Thymus (tissue), 11 donors: ENCODE results near the gene CLDN4. TPM values are rescaled to one million over a fixed set of nuclear protein-coding genes. Genes with fewer than 3 reads are reported as not detected.

Experiments used
- DNase-seq, 9 donors: peaks; one replicate each; pipeline ENCODE4 v3.0.0-alpha.2; 2013; ENCODE audit warnings: low spot score in 9 of 9, low read depth in 6 of 9, missing footprints in 1 of 9
- H3K27ac ChIP-seq, 2 donors: one replicate each; pipeline ENCODE4 v1.5.1; 2013; ENCODE audit warnings: control low read depth in 1 of 2, low read depth in 1 of 2, low read length in 1 of 2, mild to moderate bottlenecking in 1 of 2, moderate library complexity in 1 of 2
- H3K27me3 ChIP-seq, 2 donors: one replicate each; pipeline ENCODE4 v1.5.1; 2013; ENCODE audit warnings: low read length in 1 of 2; ENCODE audit not compliant: control insufficient read depth in 2 of 2, insufficient read depth in 1 of 2
- H3K36me3 ChIP-seq, 2 donors: one replicate each; pipeline ENCODE4 v1.5.1; 2013; ENCODE audit warnings: low read length in 1 of 2, mild to moderate bottlenecking in 1 of 2, moderate library complexity in 1 of 2; ENCODE audit not compliant: control insufficient read depth in 2 of 2, insufficient read depth in 2 of 2
- H3K4me1 ChIP-seq, 2 donors: one replicate each; pipeline ENCODE4 v1.5.1; 2013; ENCODE audit warnings: low read length in 2 of 2; ENCODE audit not compliant: control insufficient read depth in 2 of 2, insufficient read depth in 2 of 2
- H3K4me3 ChIP-seq, 2 donors: one replicate each; pipeline ENCODE4 v1.5.1; 2013; ENCODE audit warnings: low read length in 2 of 2, control low read depth in 1 of 2, mild to moderate bottlenecking in 1 of 2
- H3K9me3 ChIP-seq, 2 donors: one replicate each; pipeline ENCODE4 v1.5.1; 2013; ENCODE audit warnings: low read length in 1 of 2, mild to moderate bottlenecking in 1 of 2; ENCODE audit not compliant: control insufficient read depth in 2 of 2, insufficient read depth in 1 of 2
- WGBS: extraction: QIAGEN DNeasy Blood & Tissue Kit; methylation state at CpG from one replicate; pipeline ENCODE4 v1.1.7; 2013; 5-methylcytosine and 5-hydroxymethylcytosine counted together
- polyA plus RNA-seq: library from polyadenylated mRNA; stranded (reverse); fragments of 200-250 nt; gene quantifications from one replicate; pipeline ENCODE4 v1.2.3, GENCODE V29; 2013
- total RNA-seq: library from RNA; stranded (reverse); fragments of 120-200 nt; gene quantifications from one replicate; pipeline ENCODE4 v1.2.4, GENCODE V29; 2013
- donor health status: healthy.

Gene CLDN4
- total and polyA plus RNA-seq, 2 donors, result 13.4 to 38.4 TPM

GRCh38 chr7:73828972-73829371 lies 1.8 kb upstream of the CLDN4 start:
- H3K9me3 ChIP-seq, result no peaks in the 10 kb centered on the region
- no peak overlapping the region for H3K27ac ChIP-seq
- peaks cover 15 to 16% of the 10 kb centered on the region in 2 donors for H3K4me1 ChIP-seq
- WGBS, result 49% methylated on average over 5 of the region's 5 CpGs
- DNase-seq, result no peak
- H3K27me3 ChIP-seq, result peaks cover 2 to 35% of the 10 kb centered on the region in 2 donors
- H3K4me3 ChIP-seq, result no peak overlapping the region
- H3K36me3 ChIP-seq, result no peaks in the 10 kb centered on the region

- Histone ChIP-seq H3K36me3 (no peaks in the 10 kb centered on the region), H3K4me1 (peaks cover 15 to 16% of the 10 kb centered on the region in 2 donors), H3K4me3 (no peak overlapping the region), H3K27me3 (peaks cover 2 to 35% of the 10 kb centered on the region in 2 donors), H3K27ac (no peak overlapping the region), H3K9me3 (peaks cover 0 to 2% of the 10 kb centered on the region in 2 donors)
- 78% methylated on average over 7 of the region's 7 CpGs for WGBS
- no peak for DNase-seq
Measured at GRCh38 chr7:73829505-73829904, 1.3 kb upstream of the CLDN4 start.

GRCh38 chr7:73829921-73830680 lies 695 bp upstream of the CLDN4 start:
- Histone ChIP-seq H3K4me1 (peaks cover 15 to 16% of the 10 kb centered on the region in 2 donors), H3K36me3 (no peaks in the 10 kb centered on the region), H3K9me3 (peaks cover 0 to 7% of the 10 kb centered on the region in 2 donors), H3K4me3 (no peak overlapping the region), H3K27me3 (peaks cover 2 to 32% of the 10 kb centered on the region in 2 donors), H3K27ac (no peak overlapping the region)
- 90% methylated on average over 13 of the region's 13 CpGs for WGBS
- no peak for DNase-seq

- no peak for DNase-seq
- Histone ChIP-seq H3K36me3 (no peaks in the 10 kb centered on the region), H3K27ac (no peak overlapping the region), H3K4me1 (peaks cover 13 to 16% of the 10 kb centered on the region in 2 donors), H3K9me3 (peaks cover 0 to 7% of the 10 kb centered on the region in 2 donors), H3K4me3 (no peak overlapping the region), H3K27me3 (peaks cover 2 to 25% of the 10 kb centered on the region in 2 donors)
- 94% methylated on average over 16 of the region's 16 CpGs for WGBS
Measured at GRCh38 chr7:73831584-73831833, 713 bp downstream of the CLDN4 start.

GRCh38 chr7:73831834-73832651 lies 1.2 kb downstream of the CLDN4 start:
- Histone ChIP-seq H3K36me3 (no peaks in the 10 kb centered on the region), H3K27ac (peak overlapping the region in 1 of 2 donors; percentile 43), H3K9me3 (peaks cover 0 to 7% of the 10 kb centered on the region in 2 donors), H3K4me1 (peaks cover 12 to 16% of the 10 kb centered on the region in 2 donors), H3K27me3 (peaks cover 2 to 19% of the 10 kb centered on the region in 2 donors), H3K4me3 (no peak overlapping the region)
- DNase-seq, result no peak
- WGBS, result 88% methylated on average over 16 of the region's 16 CpGs

- Histone ChIP-seq H3K4me3 (no peak overlapping the region), H3K36me3 (no peaks in the 10 kb centered on the region), H3K27ac (no peak overlapping the region), H3K4me1 (peaks cover 4 to 11% of the 10 kb centered on the region in 2 donors), H3K9me3 (peaks cover 0 to 7% of the 10 kb centered on the region in 2 donors), H3K27me3 (peaks cover 2 to 12% of the 10 kb centered on the region in 2 donors)
- WGBS, result 89% methylated on average over 13 of the region's 13 CpGs
- no peak for DNase-seq
Measured at GRCh38 chr7:73832806-73833205, 2.0 kb downstream of the CLDN4 start.

GRCh38 chr7:73833251-73833919 lies 2.6 kb downstream of the CLDN4 start:
- H3K27ac ChIP-seq, result no peak overlapping the region
- 82% methylated on average over 13 of the region's 13 CpGs for WGBS
- H3K36me3 ChIP-seq, result no peaks in the 10 kb centered on the region
- DNase-seq, result no peak
- H3K9me3 ChIP-seq, result peaks cover 0 to 7% of the 10 kb centered on the region in 2 donors
- peaks cover 0 to 6% of the 10 kb centered on the region in 2 donors for H3K4me1 ChIP-seq
- H3K27me3 ChIP-seq, result peaks cover 2 to 9% of the 10 kb centered on the region in 2 donors
- no peak overlapping the region for H3K4me3 ChIP-seq

GRCh38 chr7:73834626-73835191 lies 3.9 kb downstream of the CLDN4 start:
- Histone ChIP-seq H3K36me3 (no peaks in the 10 kb centered on the region), H3K4me3 (no peak overlapping the region), H3K27ac (no peak overlapping the region), H3K9me3 (peaks cover 0 to 7% of the 10 kb centered on the region in 2 donors), H3K27me3 (peaks cover 2 to 9% of the 10 kb centered on the region in 2 donors), H3K4me1 (no peaks in the 10 kb centered on the region)
- DNase-seq, result no peak
- WGBS, result 85% methylated on average over 11 of the region's 11 CpGs
